K562 treated with DMSO at 1 percent for 4 hours (cell line): Measurements from ENCODE around the gene PRDM15. TPM values are rescaled to one million over a fixed set of nuclear protein-coding genes. Genes with fewer than 3 reads are reported as not detected.

Experiments used
- total RNA-seq: library from RNA; unstranded; fragments of 300-600 nt; gene quantifications from 2 replicates; pipeline ENCODE4 v1.2.3, GENCODE V29; 2022; ENCODE audit not compliant: insufficient read depth

The PRDM15 gene
- 2.1 and 4.0 TPM in 2 replicates for total RNA-seq

GRCh38 chr21:41879190-41879998 lies at the start of gene PRDM15:
TSS of gene PRDM15 (minus strand) at chr21:41879344. CDS start at chr21:41860363, 18,981 bp downstream.

DNA sequence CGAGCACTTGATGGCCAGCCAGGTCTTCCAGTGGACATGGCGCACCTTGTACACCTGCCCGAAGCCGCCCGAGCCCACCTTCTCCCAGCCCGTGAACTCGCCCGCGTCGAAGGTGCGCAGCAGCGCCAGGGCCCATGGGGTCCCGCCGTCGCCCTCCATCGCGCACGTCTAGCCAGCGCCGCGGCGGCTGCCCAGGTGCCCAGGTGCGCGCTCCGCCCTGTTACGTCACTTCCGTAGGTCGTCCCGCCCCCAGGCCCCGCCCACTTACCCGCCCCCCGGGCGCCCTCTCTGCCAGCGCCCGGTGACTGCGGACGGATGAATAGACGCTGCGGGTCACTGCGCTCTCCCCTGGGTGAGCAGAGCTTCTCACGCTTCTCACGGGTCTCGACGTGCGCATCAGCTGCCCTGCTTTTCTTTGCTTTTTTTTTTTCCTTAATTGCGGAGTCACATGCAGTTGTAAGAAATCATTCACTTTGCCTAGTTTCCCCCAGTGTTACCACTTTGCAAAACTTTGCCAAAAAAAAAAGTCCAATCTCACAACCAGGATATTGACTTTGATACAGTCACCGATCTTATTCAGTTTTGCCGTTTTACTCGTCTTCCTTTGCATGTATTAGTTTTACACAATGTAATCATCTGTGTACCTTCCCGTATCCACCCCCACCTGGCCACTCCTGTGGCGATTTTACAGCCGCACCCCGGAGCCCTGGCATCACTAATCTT lies 112.1 kb downstream of the PRDM15 start, which contains the start of gene RIPK4:
Gene RIPK4, minus strand, starts transcription at position 170 of the 723 bp plus-strand sequence. Its CDS starts 11 bp downstream, at position 159.

Other genes starting within 250 kb of the PRDM15 start
- not detected in 2 replicates for gene RIPK4, start 112.3 kb downstream of the PRDM15 start, total RNA-seq
- gene C2CD2, start 74.7 kb upstream of the PRDM15 start, total RNA-seq = 2.6 and 8.2 TPM in 2 replicates
- 6.5 and 9.8 TPM in 2 replicates for gene ZBTB21, start 131.0 kb upstream of the PRDM15 start, total RNA-seq
- not detected in 2 replicates for gene UMODL1, start 192.0 kb upstream of the PRDM15 start, total RNA-seq